Heart left ventricle (tissue), 16 donors: ENCODE data around the gene ASPDH. TPM values are rescaled to one million over a fixed set of nuclear protein-coding genes. Genes with fewer than 3 reads are reported as not detected.

Source experiments
- ATAC-seq, 4 donors: fragments of 200-7000 bp; cut with Tn5 transposase; one replicate each; pipeline ENCODE4 v1.9.1; 2020 to 2022; ENCODE audit warnings: moderate library complexity in 4 of 4, mild to moderate bottlenecking in 3 of 4, moderate number of reproducible peaks in 1 of 4
- DNase-seq, 5 donors: peaks; one replicate each; pipeline ENCODE4 v3.0.0-alpha.2; 2020
- H3K27ac ChIP-seq, 12 donors: fragments of 200-600 bp; sonication (generic) in 4 of 12; one replicate each; pipeline versions ENCODE4 v1.5.0 to v1.8.0; 2016 to 2022; ENCODE audit warnings: mild to moderate bottlenecking in 2 of 12
- H3K27me3 ChIP-seq, 9 donors: fragments of 200-600 bp; sonication (generic) in 2 of 9; one replicate each; pipeline versions ENCODE4 v1.5.1 to v1.8.0; 2016 to 2022; ENCODE audit warnings: mild to moderate bottlenecking in 3 of 9
- H3K36me3 ChIP-seq, 9 donors: fragments of 200-600 bp; sonication (generic) in 2 of 9; one replicate each; pipeline versions ENCODE4 v1.5.0 to v1.8.0; 2018 to 2022; ENCODE audit warnings: mild to moderate bottlenecking in 2 of 9
- H3K4me1 ChIP-seq, 12 donors: fragments of 200-600 bp; sonication (generic) in 4 of 12; one replicate each; pipeline versions ENCODE4 v1.5.0 to v1.8.0; 2016 to 2022; ENCODE audit warnings: mild to moderate bottlenecking in 3 of 12
- H3K4me3 ChIP-seq, 12 donors: fragments of 200-600 bp; sonication (generic) in 4 of 12; one replicate each; pipeline versions ENCODE4 v1.5.0 to v1.8.0; 2017 to 2022; ENCODE audit warnings: mild to moderate bottlenecking in 9 of 12, moderate library complexity in 4 of 12
- H3K9me3 ChIP-seq, 12 donors: fragments of 200-600 bp; sonication (generic) in 4 of 12; one replicate each; pipeline versions ENCODE4 v1.5.0 to v1.8.0; 2016 to 2022; ENCODE audit warnings: mild to moderate bottlenecking in 1 of 12
- CTCF ChIP-seq, 12 donors: fragments of 200-600 bp; sonication (generic) in 4 of 12; IDR thresholded peaks; one replicate each; pipeline versions ENCODE4 v1.5.0 to v1.8.0; 2018 to 2022; ENCODE audit warnings: antibody characterized with exemption in 12 of 12, mild to moderate bottlenecking in 5 of 12
- POLR2A ChIP-seq, 2 donors: fragments of 450-650 bp; IDR thresholded peaks; one replicate each; pipeline ENCODE4 v1.6.1; 2017; ENCODE audit warnings: antibody characterized with exemption in 2 of 2, mild to moderate bottlenecking in 2 of 2, moderate library complexity in 2 of 2
- WGBS, 4 donors: extraction: QIAGEN DNeasy Blood & Tissue Kit in 2 of 4; methylation state at CpG; one replicate each; pipeline versions ENCODE4 v1.1.5 to v1.1.7; 2013 to 2018; 5-methylcytosine and 5-hydroxymethylcytosine counted together
- intact Hi-C, 10 donors: fragments of 100-400 bp; cut with DNase I; formaldehyde crosslinking; loops; one replicate each; pipeline versions ENCODE4 v1.11.1 to v1.14.2; 2022
- polyA plus RNA-seq, 2 donors: library from polyadenylated mRNA; stranded (reverse); fragments of 200-250 nt; gene quantifications; one replicate each; pipeline ENCODE4 v1.2.3, GENCODE V29; 2013
- total RNA-seq, 9 donors: library from RNA; depleted of rRNA in 2 of 9; stranded (reverse); fragments of >200 nt in 2 of 9; fragmentation: NEBNext Ultra II Directional in 3 of 9; extraction: Animal tissue kit (Norgen Biotek cat#: 25700) in 3 of 9; gene quantifications; one replicate each; pipeline versions ENCODE4 v1.1.0 to v1.2.4, GENCODE V29; 2016 to 2023
- donor health status: ischemic (EF 13 %, LVEDD 7.1; RV severe dilation, severe dysfunction).
- donor health status: healthy with polysubstance abuse.
- donor health status: DM: no; HTN: yes; CAD: no.
- donor health status: DM: no; HTN: no; CAD: no.
- donor health status: ischemic (EF 25% LVEDD 6.9; RV normal size, moderate dysfunction).
- donor health status: ischemic (EF 25% LVEDD 5.7; RV mildly dilated, moderate dysfunction).
- donor health status: healthy.
- donor health status: DM: yes; HTN: yes; CAD: no.
- donor health status: ischemic (EF 35%, LVEDD 5.7; RV mildly dilated, moderate dysfunction).
- donor health status: nonischemic (EF 11% LVEDD 7.7; RV severe dilation, severe dysfunction).
- donor health status: DM: yes; HTN: yes; CAD: no.
- donor health status: PGD.
- donor health status: ischemic (EF 29% LVEDD 5.4; RV normal size, mild dysfunction).
- donor health status: nonischemic (EF 23%, LVEDD 6.1; RV moderate dilation, normal function).

Gene ASPDH
- total and polyA plus RNA-seq, 11 donors, result not detected

- Histone ChIP-seq H3K27ac (peak within 1 kb of the TSS; percentile 50 to 86 (median 78)), H3K4me1 (peaks cover 0 to 20% (median 8%) of the 10 kb centered on the region in 12 donors), H3K4me3 (peak within 1 kb of the TSS; percentile 42 to 89 (median 74)), H3K9me3 (no peaks in the 10 kb centered on the region), H3K36me3 (peaks cover 0 to 2% (median 0%) of the 10 kb centered on the region in 9 donors), H3K27me3 (peaks cover 0 to 8% (median 0%) of the 10 kb centered on the region in 9 donors)
- intact Hi-C loops, result loop anchor here in 7 of 10 donors (1.0 to 10.0 kb wide), 6 partner anchors 34 to 486 kb away; partner anchors contain the start of genes EMC10 (in 5 of the 7), GARIN5A (in 5 of the 7), NR1H2 (in 2 of the 7) and VRK3 (in 1 of the 7)
- ATAC-seq, result peak; percentile 94 to 97 (median 95)
- DNase-seq, result peak; percentile 98 to 100 (median 99)
- WGBS, 4 donors, result 1 to 2% (median 2%) methylated on average over 27 to 69 of the region's 69 CpGs
- TF ChIP-seq CTCF (IDR thresholded peaks at IDR 0.05) (peak in 1 of 12 donors; percentile 17), POLR2A (IDR thresholded peaks at IDR 0.05) (peak in 1 of 2 donors; percentile 77)
Observed at GRCh38 chr19:50511069-50511822, 2.5 kb downstream of the ASPDH start, which contains the start of gene JOSD2. Gene JOSD2 (minus strand): TSS chr19:50511191. CDS start chr19:50510431, 760 bp downstream.

GRCh38 chr19:50510700-50511068 lies 3.0 kb downstream of the ASPDH start:
- intact Hi-C loops, result loop anchor here in 7 of 10 donors (1.0 to 10.0 kb wide), 6 partner anchors 34 to 486 kb away; partner anchors contain the start of genes EMC10 (in 5 of the 7), GARIN5A (in 5 of the 7), NR1H2 (in 2 of the 7) and VRK3 (in 1 of the 7)
- Histone ChIP-seq H3K27ac (peak overlapping the region; percentile 50 to 86 (median 78)), H3K4me1 (peaks cover 0 to 20% (median 8%) of the 10 kb centered on the region in 12 donors), H3K36me3 (peaks cover 0 to 7% (median 0%) of the 10 kb centered on the region in 9 donors), H3K9me3 (no peaks in the 10 kb centered on the region), H3K27me3 (peaks cover 0 to 8% (median 0%) of the 10 kb centered on the region in 9 donors), H3K4me3 (peak overlapping the region; percentile 42 to 89 (median 74))
- ATAC-seq, result no peak
- WGBS, 4 donors, result 4 to 8% (median 4%) methylated on average over 9 to 10 of the region's 10 CpGs
- TF ChIP-seq CTCF (IDR thresholded peaks at IDR 0.05) (no peak), POLR2A (IDR thresholded peaks at IDR 0.05) (no peak)
- DNase-seq, result no peak

GRCh38 chr19:50510121-50510670 lies 3.5 kb downstream of the ASPDH start:
- Histone ChIP-seq H3K36me3 (peaks cover 0 to 11% (median 0%) of the 10 kb centered on the region in 9 donors), H3K27ac (peak overlapping the region in 11 of 12 donors; percentile 50 to 86 (median 73)), H3K27me3 (peaks cover 0 to 5% (median 0%) of the 10 kb centered on the region in 9 donors), H3K4me1 (peaks cover 0 to 20% (median 8%) of the 10 kb centered on the region in 12 donors), H3K4me3 (peak overlapping the region; percentile 42 to 89 (median 74)), H3K9me3 (no peaks in the 10 kb centered on the region)
- intact Hi-C loops, result loop anchor here in 6 of 10 donors (2.0 to 10.0 kb wide), 4 partner anchors 33 to 485 kb away; partner anchors contain the start of genes EMC10 (in 3 of the 6), GARIN5A (in 3 of the 6), NR1H2 (in 2 of the 6) and VRK3 (in 1 of the 6)
- ATAC-seq (no peak), DNase-seq (peak in 2 of 5 donors; percentile 56 to 57)
- no peak for TF ChIP-seq POLR2A (IDR thresholded peaks at IDR 0.05)
- no peak for TF ChIP-seq CTCF (IDR thresholded peaks at IDR 0.05)
- 42 to 58% (median 52%) methylated on average over 12 to 26 of the region's 26 CpGs for WGBS, 4 donors
